DOHH2 (cell line): ENCODE data around the gene UBAC2.
A peak's percentile ranks its signal among the peaks of the same experiment; 100 is the strongest.

Experiments
- H3F3A ChIP-seq: fragments of 200-600 bp; sonication (generic), shearing (Covaris generic); 2 replicates; pipeline ENCODE4 v1.6.0; 2016; ENCODE audit warnings: antibody characterized with exemption, mild to moderate bottlenecking; ENCODE audit not compliant: control insufficient read depth, insufficient read depth
- H3K27ac ChIP-seq: fragments of 200-600 bp; sonication (generic); 2 replicates; pipeline ENCODE4 v1.5.1; 2014; ENCODE audit warnings: low read depth, mild to moderate bottlenecking, low read length, moderate library complexity
- H3K27me3 ChIP-seq: fragments of 200-600 bp; sonication (generic); 2 replicates; pipeline ENCODE4 v1.6.1; 2014; ENCODE audit warnings: mild to moderate bottlenecking, low read length, mixed read lengths; ENCODE audit not compliant: control insufficient read depth
- H3K36me3 ChIP-seq: fragments of 200-600 bp; sonication (generic); 2 replicates; pipeline ENCODE4 v1.6.1; 2014; ENCODE audit warnings: mild to moderate bottlenecking, low read length, moderate library complexity, mixed read lengths; ENCODE audit not compliant: control insufficient read depth
- H3K4me1 ChIP-seq: fragments of 200-600 bp; sonication (generic); 2 replicates; pipeline ENCODE4 v1.6.1; 2014; ENCODE audit warnings: mild to moderate bottlenecking, low read length, mixed read lengths; ENCODE audit not compliant: control insufficient read depth
- H3K4me2 ChIP-seq: fragments of 200-600 bp; sonication (generic); 2 replicates; pipeline ENCODE4 v1.6.0; 2014; ENCODE audit warnings: mild to moderate bottlenecking, low read length, moderate library complexity
- H3K4me3 ChIP-seq: fragments of 200-600 bp; sonication (generic); 2 replicates; pipeline ENCODE4 v1.5.1; 2014; ENCODE audit warnings: mild to moderate bottlenecking, low read length, mixed read lengths
- H3K79me2 ChIP-seq: fragments of 200-600 bp; sonication (generic); 2 replicates; pipeline ENCODE4 v1.6.1; 2014; ENCODE audit warnings: mild to moderate bottlenecking, low read length, mixed read lengths; ENCODE audit not compliant: control insufficient read depth
- H3K9me2 ChIP-seq: fragments of 200-600 bp; sonication (generic); replicated peaks from 2 replicates; pipeline ENCODE4 v1.6.1; 2014; ENCODE audit warnings: mild to moderate bottlenecking, low read length, mixed read lengths; ENCODE audit not compliant: control insufficient read depth
- H3K9me3 ChIP-seq: fragments of 200-600 bp; sonication (generic); 2 replicates; pipeline ENCODE4 v1.6.1; 2014; ENCODE audit warnings: antibody characterized with exemption, low read length, mixed read lengths; ENCODE audit not compliant: control insufficient read depth, insufficient read depth
- H4K20me1 ChIP-seq: fragments of 200-600 bp; sonication (generic); 2 replicates; pipeline ENCODE4 v1.6.0; 2014; ENCODE audit warnings: low read depth, mild to moderate bottlenecking, antibody characterized with exemption, low read length, moderate library complexity; ENCODE audit not compliant: control insufficient read depth, insufficient read depth
- CTCF ChIP-seq: fragments of 200-600 bp; sonication (generic); IDR thresholded peaks from one replicate; pipeline ENCODE4 v1.5.1; 2014; ENCODE audit warnings: antibody characterized with exemption, mild to moderate bottlenecking, low read depth, low read length; ENCODE audit not compliant: poor library complexity, severe bottlenecking
- EZH2phosphoT487 ChIP-seq: fragments of 200-600 bp; sonication (generic); IDR thresholded peaks from 2 replicates; pipeline ENCODE4 v1.6.1; 2017; ENCODE audit warnings: borderline replicate concordance, mild to moderate bottlenecking, antibody characterized with exemption, low read length, moderate library complexity, mixed read lengths

UBAC2 gene

GRCh38 chr13:99265821-99266426, 65.3 kb downstream of the UBAC2 start:
- no peak overlapping the region for H3K4me3 ChIP-seq
- H3K4me2 ChIP-seq: no peak overlapping the region
- H3K79me2 ChIP-seq: no peaks in the 10 kb centered on the region
- peaks cover 8% of the 10 kb centered on the region for H3F3A ChIP-seq
- TF ChIP-seq CTCF (peak; percentile 55), EZH2phosphoT487 (no peak)
- no peaks in the 10 kb centered on the region for H3K9me3 ChIP-seq
- no peak overlapping the region for H3K27ac ChIP-seq
- H3K4me1 ChIP-seq: peaks cover 51% of the 10 kb centered on the region
- peaks cover 16% of the 10 kb centered on the region; the same call in 1 of the 2 replicates for H3K36me3 ChIP-seq
- H4K20me1 ChIP-seq: peaks cover 10% of the 10 kb centered on the region
- H3K9me2 ChIP-seq: no peaks in the 10 kb centered on the region
- no peaks in the 10 kb centered on the region for H3K27me3 ChIP-seq

- Histone ChIP-seq H3K27ac (no peak overlapping the region), H4K20me1 (peaks cover 12% of the 10 kb centered on the region), H3K4me1 (peaks cover 48% of the 10 kb centered on the region), H3K4me3 (no peak overlapping the region), H3F3A (peaks cover 8% of the 10 kb centered on the region), H3K9me2 (no peaks in the 10 kb centered on the region), H3K79me2 (no peaks in the 10 kb centered on the region; the same call in 1 of the 2 replicates), H3K27me3 (no peaks in the 10 kb centered on the region), H3K36me3 (peaks cover 12% of the 10 kb centered on the region; the same call in 1 of the 2 replicates), H3K9me3 (no peaks in the 10 kb centered on the region), H3K4me2 (no peak overlapping the region)
- TF ChIP-seq CTCF: no peak
- no peak for TF ChIP-seq EZH2phosphoT487
Observed at GRCh38 chr13:99266827-99267226, 66.2 kb downstream of the UBAC2 start.

DNA sequence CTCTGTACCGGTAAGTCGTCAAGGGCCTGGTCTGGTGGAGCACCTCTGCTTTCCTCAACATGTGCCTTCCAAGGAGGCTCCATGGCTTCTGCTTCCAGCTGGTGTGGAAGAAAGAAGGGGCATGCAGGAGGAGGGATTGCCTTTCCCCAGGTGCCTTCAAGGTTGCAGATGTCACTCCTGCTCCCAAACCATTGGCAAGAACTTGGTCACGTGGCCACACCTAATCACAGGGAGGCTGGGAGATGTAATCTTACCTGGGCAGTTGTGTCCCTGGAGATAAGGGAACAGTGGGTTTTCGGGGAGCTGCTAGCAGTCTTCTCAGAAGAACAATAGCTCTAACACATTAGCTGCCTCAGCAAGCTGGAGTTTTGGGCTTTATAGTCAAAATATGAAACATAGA, 67.3 kb downstream of the UBAC2 start:
- Histone ChIP-seq H3K36me3 (0 out of 2 replicates have a peak, but pooled peaks cover 11% of the 10 kb centered on the region), H3K9me3 (no peaks in the 10 kb centered on the region), H3K4me3 (no peak overlapping the region), H3K4me1 (peaks cover 40% of the 10 kb centered on the region), H4K20me1 (peaks cover 12% of the 10 kb centered on the region), H3F3A (peaks cover 8% of the 10 kb centered on the region), H3K4me2 (no peak overlapping the region), H3K27me3 (no peaks in the 10 kb centered on the region), H3K27ac (no peak overlapping the region), H3K79me2 (no peaks in the 10 kb centered on the region; the same call in 1 of the 2 replicates), H3K9me2 (no peaks in the 10 kb centered on the region)
- TF ChIP-seq CTCF (no peak), EZH2phosphoT487 (no peak)
